Parathyroid adenoma (tissue), 2 donors: ENCODE data around the gene NAV2.

ENCODE experiments used
- H2AFZ ChIP-seq: fragments of 300-600 bp; sonication (generic); one replicate; pipeline ENCODE4 v1.7.0; 2017; ENCODE audit warnings: antibody characterized with exemption, mild to moderate bottlenecking
- H3K27ac ChIP-seq: fragments of 300-600 bp; sonication (generic); one replicate; pipeline ENCODE4 v1.7.0; 2017
- H3K27me3 ChIP-seq: fragments of 300-600 bp; sonication (generic); one replicate; pipeline ENCODE4 v1.7.0; 2017; ENCODE audit warnings: low read length; ENCODE audit not compliant: control insufficient read depth, insufficient read depth
- H3K36me3 ChIP-seq: fragments of 300-600 bp; sonication (generic); one replicate; pipeline ENCODE4 v1.7.0; 2017; ENCODE audit warnings: low read length; ENCODE audit not compliant: control insufficient read depth, insufficient read depth
- H3K4me1 ChIP-seq: fragments of 300-600 bp; sonication (generic); one replicate; pipeline ENCODE4 v1.7.0; 2017; ENCODE audit warnings: control low read depth
- H3K4me2 ChIP-seq: fragments of 300-600 bp; sonication (generic); one replicate; pipeline ENCODE4 v1.7.0; 2017; ENCODE audit warnings: low read length
- H3K4me3 ChIP-seq: fragments of 300-600 bp; sonication (generic); one replicate; pipeline ENCODE4 v1.7.0; 2017; ENCODE audit warnings: low read depth, low read length
- H3K79me2 ChIP-seq: fragments of 300-600 bp; sonication (generic); one replicate; pipeline ENCODE4 v1.7.0; 2017; ENCODE audit warnings: control low read depth
- H3K9ac ChIP-seq: fragments of 300-600 bp; sonication (generic); one replicate; pipeline ENCODE4 v1.7.0; 2017; ENCODE audit warnings: mild to moderate bottlenecking
- H3K9me3 ChIP-seq: fragments of 300-600 bp; sonication (generic); one replicate; pipeline ENCODE4 v1.7.0; 2017; ENCODE audit warnings: low read length; ENCODE audit not compliant: control insufficient read depth
- CTCF ChIP-seq: fragments of 300-600 bp; sonication (generic); IDR thresholded peaks from one replicate; pipeline ENCODE4 v1.7.0; 2017; ENCODE audit warnings: antibody characterized with exemption, mild to moderate bottlenecking
- donor health status: primary hyperparathyroidism.

The NAV2 gene

GRCh38 chr11:19976281-19976941 lies 263.8 kb downstream of the NAV2 start:
- no peak overlapping the region for H3K27ac ChIP-seq
- no peaks in the 10 kb centered on the region for H3K36me3 ChIP-seq
- TF ChIP-seq CTCF = no peak
- H3K4me3 ChIP-seq = no peak overlapping the region
- H3K9ac ChIP-seq = no peak overlapping the region
- H3K4me2 ChIP-seq = no peak overlapping the region
- no peaks in the 10 kb centered on the region for H3K27me3 ChIP-seq
- H3K79me2 ChIP-seq = no peaks in the 10 kb centered on the region
- no peaks in the 10 kb centered on the region for H3K9me3 ChIP-seq
- no peak overlapping the region for H2AFZ ChIP-seq
- H3K4me1 ChIP-seq = peaks cover 2% of the 10 kb centered on the region

- Histone ChIP-seq H3K4me2 (no peak overlapping the region), H3K4me3 (no peak overlapping the region), H3K36me3 (no peaks in the 10 kb centered on the region), H2AFZ (no peak overlapping the region), H3K27me3 (no peaks in the 10 kb centered on the region), H3K9me3 (no peaks in the 10 kb centered on the region), H3K79me2 (no peaks in the 10 kb centered on the region), H3K4me1 (peaks cover 2% of the 10 kb centered on the region), H3K9ac (no peak overlapping the region), H3K27ac (no peak overlapping the region)
- no peak for TF ChIP-seq CTCF
These were observed 265.3 kb downstream of the NAV2 start for GRCh38 chr11:19977941-19978340.

GRCh38 chr11:19978668-19979518 lies 266.3 kb downstream of the NAV2 start:
- Histone ChIP-seq H3K36me3 (no peaks in the 10 kb centered on the region), H3K27ac (no peak overlapping the region), H3K4me3 (no peak overlapping the region), H2AFZ (no peak overlapping the region), H3K4me1 (no peaks in the 10 kb centered on the region), H3K4me2 (no peak overlapping the region), H3K79me2 (no peaks in the 10 kb centered on the region), H3K9ac (no peak overlapping the region), H3K27me3 (no peaks in the 10 kb centered on the region), H3K9me3 (no peaks in the 10 kb centered on the region)
- no peak for TF ChIP-seq CTCF

- H3K4me2 ChIP-seq = no peak overlapping the region
- no peaks in the 10 kb centered on the region for H3K79me2 ChIP-seq
- no peaks in the 10 kb centered on the region for H3K27me3 ChIP-seq
- no peaks in the 10 kb centered on the region for H3K36me3 ChIP-seq
- no peak overlapping the region for H2AFZ ChIP-seq
- no peak overlapping the region for H3K27ac ChIP-seq
- TF ChIP-seq CTCF = no peak
- no peaks in the 10 kb centered on the region for H3K4me1 ChIP-seq
- H3K9me3 ChIP-seq = no peaks in the 10 kb centered on the region
- no peak overlapping the region for H3K9ac ChIP-seq
- no peak overlapping the region for H3K4me3 ChIP-seq
These were observed 266.8 kb downstream of the NAV2 start for GRCh38 chr11:19979519-19979845.
